Measurements from ENCODE around the gene IRAK1. TPM values are rescaled to one million over a fixed set of nuclear protein-coding genes. Genes with fewer than 3 reads are reported as not detected.

Gene IRAK1
- total and polyA plus RNA-seq, 2 of the 13 experiments (the other 11 are each of a cell fraction or from before 2014, with no cell fraction given): 57.7 to 77.3 TPM

GRCh38 chrX:154040307-154040756 is 20.6 kb upstream of the IRAK1 start:
- H3K4me3 ChIP-seq (replicated peaks in 1 of 3; ENCODE audit: insufficient read depth in 1 of 3, low read depth in 2 of 3, low read length in 3 of 3): no peak overlapping the region
- BruUV-seq (replicated peaks): no TSS peak
- H3K9me3 ChIP-seq (ENCODE audit: low read length): no peaks in the 10 kb centered on the region
- ChIA-PET POLR2A (interaction anchor here (0.7 to 1.2 kb wide), 3 partner anchors 9 to 56 kb away, joined by 3 read pairs; no protein-coding TSS in a partner anchor), CTCF (ENCODE audit: low intra/inter-chr PET ratio, low total read pairs) (no interaction called here)
- no peak overlapping the region for H3K4me2 ChIP-seq (ENCODE audit: low read depth, low read length)
- no peaks in the 10 kb centered on the region for H3K27me3 ChIP-seq (ENCODE audit: control insufficient read depth in 1 of 2, insufficient read depth in 2 of 2, low read length in 2 of 2)
- intact Hi-C loops (cut with micrococcal nuclease; ENCODE audit: unreplicated experiment) (no loop called here), in situ Hi-C loops (cut with HindIII; ENCODE audit: extremely low pct_ligation_motif_present, low pct_unique_long_range_greater_than_20kb) (no loop called here)
- peaks cover 37% of the 10 kb centered on the region for H3K4me1 ChIP-seq (ENCODE audit: insufficient read depth, low read length)
- no peak overlapping the region for H2AFZ ChIP-seq (ENCODE audit: low read length)
- DNase-seq (ENCODE audit: low spot score) (peak; percentile 64), ATAC-seq (peak; percentile 74), FAIRE-seq (peak; percentile 67)
- WGBS (ENCODE audit: low lambda C conversion rate): 25% methylated on average over 7 of the region's 7 CpGs
- H3K36me3 ChIP-seq (replicated peaks in 1 of 2; ENCODE audit: control insufficient read depth in 1 of 2, insufficient read depth in 2 of 2, low read length in 2 of 2): peaks cover 0 to 6% of the 10 kb centered on the region in 2 experiments; a peak in 1 of 5 replicates
- no peak overlapping the region for H3K9ac ChIP-seq (ENCODE audit: insufficient read depth, low read depth, low read length)
- peaks cover 8% of the 10 kb centered on the region for H3K79me2 ChIP-seq (ENCODE audit: insufficient read depth, low read length)
- peak overlapping the region; percentile 30 for H3K27ac ChIP-seq (ENCODE audit: extremely low read length, insufficient read depth, low read length)
- H4K20me1 ChIP-seq (ENCODE audit: insufficient read depth, low read length): no peaks in the 10 kb centered on the region
- TF ChIP-seq THAP11 (CRISPR knock-in tag; IDR thresholded peaks at IDR 0.05): no peak
- TF ChIP-seq GATAD2A (CRISPR knock-in tag; IDR thresholded peaks at IDR 0.05): peak; percentile 23; the same call in 1 of the 2 replicates
- TF ChIP-seq MBNL3 (CRISPR knock-in tag; conservative IDR thresholded peaks at IDR 0.05): no peak
- TF ChIP-seq ETV5 (CRISPR knock-in tag; IDR thresholded peaks at IDR 0.05; ENCODE audit: borderline replicate concordance): peak; percentile 31; the same call in 1 of the 2 replicates
- no peak for TF ChIP-seq SOX6 (IDR thresholded peaks at IDR 0.05)
- TF ChIP-seq SOX6 (CRISPR knock-in tag; IDR thresholded peaks at IDR 0.05): no peak
- TF ChIP-seq CEBPG (CRISPR knock-in tag; IDR thresholded peaks at IDR 0.05): 0 out of 2 replicates have a peak, but pooled peaks have one; percentile 34
- TF ChIP-seq TEAD3 (CRISPR knock-in tag; optimal IDR thresholded peaks at IDR 0.05; ENCODE audit: borderline replicate concordance): peak; percentile 51
- TF ChIP-seq CEBPB (IDR thresholded peaks at IDR 0.05; ENCODE audit: borderline replicate concordance, low read depth, low read length): peak; percentile 37; the same call in 1 of the 2 replicates
- TF ChIP-seq CBX1 (IDR thresholded peaks at IDR 0.05; ENCODE audit: low read depth): no peak
- 0 out of 2 replicates have a peak, but pooled peaks have one; percentile 28 for TF ChIP-seq SAP130 (CRISPR knock-in tag; IDR thresholded peaks at IDR 0.05; ENCODE audit: low read depth)
- no peak for TF ChIP-seq ZBTB14 (CRISPR knock-in tag; IDR thresholded peaks at IDR 0.05)
- TF ChIP-seq CREB1 (IDR thresholded peaks at IDR 0.05): no peak
- TF ChIP-seq CREB1 (CRISPR knock-in tag; IDR thresholded peaks at IDR 0.05): 0 out of 2 replicates have a peak, but pooled peaks have one; percentile 14
- 0 out of 2 replicates have a peak, but pooled peaks have one; percentile 12 for TF ChIP-seq PATZ1 (CRISPR knock-in tag; IDR thresholded peaks at IDR 0.05)
- no peak for TF ChIP-seq ZMYM4 (CRISPR knock-in tag; IDR thresholded peaks at IDR 0.05)
- no peak for TF ChIP-seq ZBTB37 (CRISPR knock-in tag; IDR thresholded peaks at IDR 0.05)
- no peak for TF ChIP-seq ZNF101 (CRISPR knock-in tag; IDR thresholded peaks at IDR 0.05; ENCODE audit: borderline replicate concordance, low read depth)

Measured in HepG2 (cell line).